ENCODE results near the gene PTBP1.

GRCh38 chr19:834216-834615 lies 37.0 kb downstream of the PTBP1 start:
- TF ChIP-seq, protein P1, sequence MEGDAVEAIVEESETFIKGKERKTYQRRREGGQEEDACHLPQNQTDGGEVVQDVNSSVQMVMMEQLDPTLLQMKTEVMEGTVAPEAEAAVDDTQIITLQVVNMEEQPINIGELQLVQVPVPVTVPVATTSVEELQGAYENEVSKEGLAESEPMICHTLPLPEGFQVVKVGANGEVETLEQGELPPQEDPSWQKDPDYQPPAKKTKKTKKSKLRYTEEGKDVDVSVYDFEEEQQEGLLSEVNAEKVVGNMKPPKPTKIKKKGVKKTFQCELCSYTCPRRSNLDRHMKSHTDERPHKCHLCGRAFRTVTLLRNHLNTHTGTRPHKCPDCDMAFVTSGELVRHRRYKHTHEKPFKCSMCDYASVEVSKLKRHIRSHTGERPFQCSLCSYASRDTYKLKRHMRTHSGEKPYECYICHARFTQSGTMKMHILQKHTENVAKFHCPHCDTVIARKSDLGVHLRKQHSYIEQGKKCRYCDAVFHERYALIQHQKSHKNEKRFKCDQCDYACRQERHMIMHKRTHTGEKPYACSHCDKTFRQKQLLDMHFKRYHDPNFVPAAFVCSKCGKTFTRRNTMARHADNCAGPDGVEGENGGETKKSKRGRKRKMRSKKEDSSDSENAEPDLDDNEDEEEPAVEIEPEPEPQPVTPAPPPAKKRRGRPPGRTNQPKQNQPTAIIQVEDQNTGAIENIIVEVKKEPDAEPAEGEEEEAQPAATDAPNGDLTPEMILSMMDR (IDR thresholded peaks at IDR 0.05; ENCODE audit: insufficient read depth, low read length, poor library complexity, severe bottlenecking) = no peak
- no peak for TF ChIP-seq EZH2phosphoT487 (conservative IDR thresholded peaks at IDR 0.05; ENCODE audit: low read length)

All from SU-DHL-6 (cell line).